GM19328 (cell line): ENCODE results near the gene MIGA1.

Experiments used
- ATAC-seq: cut with Tn5 transposase; IDR thresholded peaks from one replicate; pipeline ENCODE4 v1.9.1; 2021; ENCODE audit warnings: mild to moderate bottlenecking, moderate library complexity; ENCODE audit not compliant: unreplicated experiment

The MIGA1 gene

DNA sequence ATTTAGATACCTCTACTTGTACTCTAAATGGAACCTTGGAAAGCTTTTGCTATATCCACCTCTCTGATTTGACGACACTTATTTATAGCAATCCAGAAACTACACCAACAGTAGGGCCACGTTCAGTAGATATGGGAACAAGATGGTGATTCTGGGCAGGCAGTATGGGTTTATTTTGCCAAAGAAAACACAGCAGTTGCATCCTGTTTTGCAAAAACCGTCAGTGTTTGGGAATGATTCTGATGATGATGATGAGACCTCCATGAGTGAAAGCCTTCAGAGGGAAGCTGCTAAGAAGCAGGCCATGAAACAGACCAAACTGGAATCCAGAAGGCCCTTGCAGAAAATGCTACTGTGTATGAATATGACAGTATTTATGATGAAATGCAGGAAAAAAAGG is 67.5 kb downstream of the MIGA1 start:
- ATAC-seq = no peak

- ATAC-seq = no peak
Observed at GRCh38 chr1:77847621-77848080, 68.2 kb downstream of the MIGA1 start.

GRCh38 chr1:77850082-77850481 is 70.6 kb downstream of the MIGA1 start:
- ATAC-seq = no peak

DNA sequence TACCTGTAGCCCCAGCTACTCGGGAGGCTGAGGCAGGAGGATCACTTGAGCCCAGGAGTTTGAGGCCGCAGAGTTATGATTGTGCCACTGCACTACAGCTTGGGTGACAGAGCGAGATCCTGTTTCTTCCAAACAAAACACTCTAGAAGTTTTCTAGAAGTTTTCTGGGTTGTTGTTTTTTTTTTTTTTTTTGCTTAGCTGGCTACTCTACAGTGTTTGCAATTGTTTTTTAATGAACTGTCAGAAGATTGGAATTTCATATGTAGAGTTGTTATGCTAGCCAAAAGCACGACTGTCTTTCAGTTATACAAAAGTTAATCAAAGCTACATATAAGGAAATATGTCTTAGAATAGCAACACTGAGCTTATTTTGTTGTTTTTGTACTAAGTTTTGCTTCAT is 78.1 kb downstream of the MIGA1 start:
- ATAC-seq = no peak

DNA sequence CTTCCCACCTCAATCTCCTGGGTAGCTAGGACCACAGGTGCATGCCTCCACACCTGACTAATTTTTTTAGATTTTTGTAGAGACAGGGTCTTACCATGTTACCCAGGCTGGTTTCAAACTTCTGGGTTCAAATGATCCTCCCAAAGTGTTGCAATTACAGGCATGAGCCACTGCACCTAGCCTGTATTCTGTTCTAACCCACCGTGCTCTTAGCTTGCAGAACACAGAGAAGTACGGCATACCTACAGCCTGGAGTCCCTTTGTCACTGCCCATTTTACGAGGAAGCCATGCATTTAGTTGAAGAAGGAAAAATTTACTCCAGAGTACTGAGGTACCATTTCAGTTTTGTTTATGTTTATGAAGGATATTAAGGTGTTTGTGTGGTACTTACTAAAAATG is 79.3 kb downstream of the MIGA1 start:
- no peak for ATAC-seq

DNA sequence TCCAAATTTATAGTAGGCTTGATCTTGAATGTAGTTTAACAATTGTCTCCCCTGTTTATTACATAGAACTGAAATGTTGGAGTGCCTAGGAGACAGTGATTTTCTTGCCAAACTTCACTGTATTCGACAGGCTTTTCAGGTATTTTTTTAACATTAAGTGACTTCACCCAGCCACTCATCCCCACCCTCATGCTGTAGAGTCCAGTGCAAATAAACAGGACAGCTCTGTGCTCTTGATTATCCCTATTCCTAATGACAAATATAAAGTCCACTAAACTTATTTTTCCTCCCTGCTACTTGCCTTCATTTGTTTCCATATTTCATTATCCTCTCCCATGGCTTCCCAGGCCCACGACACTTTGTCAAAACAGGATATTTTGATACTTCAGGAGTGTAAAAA is 79.8 kb downstream of the MIGA1 start:
- no peak for ATAC-seq

GRCh38 chr1:77866296-77866695 is 86.8 kb downstream of the MIGA1 start:
- no peak for ATAC-seq

GRCh38 chr1:77872645-77873044 is 93.2 kb downstream of the MIGA1 start:
- no peak for ATAC-seq

DNA sequence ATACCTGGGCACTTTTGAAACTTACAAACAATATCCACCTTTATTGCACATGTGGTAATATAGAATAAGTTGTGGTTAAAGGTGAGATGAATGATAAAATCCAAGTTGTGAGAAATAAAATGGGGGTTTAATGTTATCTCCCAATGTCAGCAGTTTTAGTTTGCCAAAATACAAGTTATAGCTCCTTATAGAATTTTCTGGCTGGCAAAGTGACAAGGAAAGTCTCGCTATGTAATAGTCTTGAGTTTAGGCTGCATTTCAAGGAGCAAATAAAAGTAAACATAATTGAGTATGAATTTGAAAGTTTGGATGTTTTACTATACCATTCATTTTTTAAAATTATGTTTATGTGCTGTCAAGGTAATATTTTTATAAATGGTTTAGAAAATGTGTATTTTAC is 94.0 kb downstream of the MIGA1 start:
- ATAC-seq = no peak

DNA sequence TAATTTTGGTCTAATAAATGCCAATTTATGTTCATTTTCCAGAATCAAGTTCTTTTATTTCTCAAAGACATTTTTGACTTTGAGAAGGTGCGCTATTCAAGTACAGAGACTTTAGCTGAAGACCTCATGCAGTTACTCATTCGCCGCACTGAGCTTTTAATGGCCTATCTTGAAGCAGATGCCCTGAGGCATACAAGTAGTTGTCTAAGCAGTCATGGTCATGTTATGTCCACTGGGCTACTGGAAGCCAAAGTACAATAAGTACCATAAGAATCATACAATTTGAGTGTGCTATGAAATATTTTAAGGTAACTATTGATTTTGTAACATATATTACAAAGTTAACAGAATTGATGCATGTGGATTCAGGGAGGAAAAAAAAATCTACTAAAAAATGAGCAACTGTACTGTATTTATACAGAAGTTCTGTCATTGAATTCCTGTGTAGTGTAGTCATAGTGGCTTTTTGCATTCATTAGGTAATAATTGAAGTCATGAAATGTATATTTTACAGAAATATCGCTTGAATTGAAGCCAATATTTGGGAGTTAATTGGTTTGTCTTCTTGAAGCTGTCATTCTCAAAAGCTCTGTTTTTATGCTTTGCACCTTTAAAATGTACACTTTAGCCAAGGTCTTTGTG is 95.5 kb downstream of the MIGA1 start:
- no peak for ATAC-seq

- ATAC-seq = no peak
Observed at GRCh38 chr1:77876884-77877283, 97.4 kb downstream of the MIGA1 start.

GRCh38 chr1:77881061-77881460 is 101.6 kb downstream of the MIGA1 start:
- no peak for ATAC-seq

DNA sequence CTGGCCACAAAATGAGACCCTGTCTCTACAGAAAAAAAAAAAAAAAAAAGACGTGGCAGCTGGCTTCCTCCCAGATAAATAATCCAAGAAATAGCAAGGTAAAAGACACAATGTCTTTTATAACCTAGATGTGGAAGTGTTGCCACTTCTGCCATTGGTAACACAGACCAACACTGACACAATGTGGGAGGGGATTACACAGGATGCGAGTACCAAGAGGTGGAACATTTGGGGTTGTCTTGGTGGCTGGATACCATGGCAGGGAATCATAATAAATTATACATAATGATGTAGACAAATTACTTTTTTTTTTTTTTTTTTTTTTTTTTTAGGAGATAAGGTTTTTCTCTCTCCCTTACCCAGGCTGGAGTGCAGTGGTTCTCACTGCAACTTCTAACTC is 103.0 kb downstream of the MIGA1 start:
- ATAC-seq = no peak

DNA sequence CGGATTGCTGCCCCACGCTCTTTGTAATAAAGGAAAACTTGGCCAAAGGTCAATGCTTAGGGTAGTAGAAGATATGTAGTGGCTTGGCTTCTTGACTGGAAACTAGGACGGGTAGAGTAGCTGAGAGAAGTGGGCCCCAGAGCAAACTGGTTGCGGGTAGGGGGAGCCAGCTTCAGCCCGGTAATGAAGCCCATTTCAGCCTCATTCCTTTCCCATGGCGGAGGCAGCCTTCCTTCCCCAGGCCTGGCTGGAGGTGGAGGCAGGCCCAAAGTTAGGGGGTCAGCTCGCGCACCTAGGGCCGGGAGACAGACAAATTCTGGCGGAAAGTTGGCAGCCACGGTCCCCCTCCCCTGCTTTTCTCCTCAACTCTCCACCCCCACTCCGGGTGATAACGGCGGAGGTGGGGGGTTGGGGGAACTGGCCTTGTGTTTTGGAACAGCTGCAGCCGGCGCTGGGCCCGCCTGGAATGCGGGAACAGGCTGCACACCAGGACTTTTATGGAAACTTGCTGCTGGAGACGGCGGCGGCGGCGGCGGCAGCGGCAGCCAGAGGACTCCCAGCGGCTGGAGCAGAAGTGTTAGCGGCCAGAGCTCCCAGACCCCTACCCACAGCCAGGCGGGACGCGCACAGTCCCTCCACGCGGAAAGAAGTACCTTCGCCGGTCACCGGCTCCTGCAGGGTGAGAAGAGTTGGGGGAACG is 108.8 kb downstream of the MIGA1 start, which contains the start of gene NEXN:
Gene NEXN, plus strand, starts transcription at position 544 of the 700 bp plus-strand sequence. CDS start 27,483 bp downstream, outside the sequence.
- ATAC-seq = no peak

GRCh38 chr1:77888781-77889642 is 109.6 kb downstream of the MIGA1 start:
- no peak for ATAC-seq

DNA sequence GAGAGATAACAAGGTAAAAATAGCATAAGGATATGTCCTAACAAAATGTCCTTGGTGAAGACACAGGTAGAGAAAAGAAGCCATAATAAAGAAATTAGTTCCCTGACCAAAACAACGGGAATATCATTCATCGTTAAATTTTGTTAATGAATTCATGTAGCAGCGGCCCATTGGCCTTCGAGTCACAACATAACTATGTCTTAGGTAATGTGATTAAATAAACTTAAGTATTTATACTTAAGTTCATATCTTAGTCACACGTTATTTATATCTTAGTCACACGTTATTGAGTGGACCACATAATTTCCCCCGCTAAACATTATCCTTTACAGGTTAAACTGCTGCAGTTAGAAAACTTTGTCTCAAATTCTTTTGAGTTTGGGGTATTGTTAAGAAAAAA is 110.2 kb downstream of the MIGA1 start:
- ATAC-seq = no peak

DNA sequence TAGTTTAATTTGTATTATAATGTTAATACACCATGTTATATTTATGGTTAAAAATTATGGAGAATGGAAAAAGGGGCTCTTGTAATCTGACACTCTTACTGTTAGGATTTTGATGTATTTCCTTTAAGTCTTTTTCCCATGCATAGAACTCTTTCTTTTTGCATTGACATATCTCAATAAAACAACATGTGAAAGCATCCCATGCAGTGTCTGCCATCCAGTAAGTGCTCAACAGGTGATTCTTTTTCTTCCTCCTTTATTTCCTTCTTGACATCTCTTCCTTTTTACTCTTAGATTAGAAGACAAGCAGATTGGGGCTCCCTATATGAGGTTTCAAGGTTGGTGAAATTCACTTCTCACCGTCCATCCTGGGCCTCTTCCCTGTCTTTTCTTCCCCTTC is 111.8 kb downstream of the MIGA1 start:
- ATAC-seq = no peak

DNA sequence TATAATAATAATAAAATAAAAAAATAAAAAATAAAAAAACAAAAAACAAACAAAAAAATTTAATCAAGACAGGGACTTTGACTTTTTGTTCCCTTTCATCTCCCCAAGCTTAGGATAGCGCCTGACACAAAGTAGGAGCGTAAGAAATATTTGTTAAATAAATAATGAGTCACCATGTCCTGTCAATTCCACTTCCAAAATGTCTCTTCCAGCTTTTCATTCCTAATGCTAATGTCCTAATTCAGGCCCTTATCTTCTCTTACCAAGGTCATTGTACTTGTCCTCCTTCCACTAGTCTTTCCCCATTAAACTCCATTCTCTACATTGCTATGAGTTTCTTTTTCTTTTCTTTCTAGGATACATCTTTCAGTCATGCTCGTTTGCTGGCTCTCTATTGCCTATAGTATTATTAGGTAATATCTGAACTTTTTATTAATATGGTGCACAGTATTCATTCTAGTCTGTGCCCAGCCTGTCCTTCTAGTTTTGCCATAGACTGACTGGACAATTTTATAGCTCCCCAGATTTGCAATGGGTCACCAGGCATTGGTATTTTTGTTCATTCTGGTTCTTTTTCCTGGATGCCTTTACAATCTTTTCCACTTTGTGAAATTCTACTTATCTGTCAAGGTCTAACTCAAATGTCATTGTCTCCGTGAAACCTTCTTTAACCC is 120.3 kb downstream of the MIGA1 start:
- ATAC-seq = no peak

GRCh38 chr1:77900687-77901293 is 121.3 kb downstream of the MIGA1 start:
- ATAC-seq = no peak

DNA sequence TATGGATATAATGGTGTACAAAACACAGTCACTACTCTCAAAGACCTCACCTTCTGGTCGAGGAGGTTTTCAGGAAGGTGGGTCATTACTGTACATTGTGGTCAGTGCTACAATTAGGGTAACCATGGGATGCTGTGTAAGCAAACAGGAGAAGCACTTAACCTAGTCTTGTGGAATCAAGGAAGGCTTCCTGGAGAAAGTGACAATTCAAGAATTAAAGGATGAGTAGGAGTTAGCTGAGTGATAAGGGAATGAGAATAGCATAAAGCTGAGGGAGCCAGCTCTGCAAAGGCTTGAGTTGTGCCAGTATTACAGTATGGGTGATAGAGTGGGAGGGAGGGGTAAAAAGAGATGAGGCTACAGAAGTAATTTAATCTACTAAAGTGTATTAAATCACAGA is 126.2 kb downstream of the MIGA1 start:
- ATAC-seq = no peak
